CD14-positive monocyte (primary cell): ENCODE measurements around the gene TIMP2. TPM values are rescaled to one million over a fixed set of nuclear protein-coding genes. Genes with fewer than 3 reads are reported as not detected.

ENCODE experiments used
- DNase-seq, 3 donors: peaks; one replicate each; pipeline ENCODE4 v3.0.0-alpha.2; 2011 to 2022
- H2AFZ ChIP-seq: 2 replicates; pipeline ENCODE4 v1.6.0; 2012; ENCODE audit warnings: mild to moderate bottlenecking, low read depth, low read length, inconsistent platforms; ENCODE audit not compliant: insufficient read depth, poor library complexity, severe bottlenecking
- H3K27ac ChIP-seq, 2 donors: 1 replicate in 1 of 2; 2 replicates in 1 of 2; pipeline ENCODE4 v1.5.1; 2012 to 2013; ENCODE audit warnings: low read length in 2 of 2, control low read depth in 1 of 2, inconsistent platforms in 1 of 2, low read depth in 1 of 2, mild to moderate bottlenecking in 1 of 2
- H3K27me3 ChIP-seq, 2 donors: one replicate each; pipeline versions ENCODE4 v1.6.0 to v1.6.1; 2011 to 2013; ENCODE audit warnings: low read length in 2 of 2; ENCODE audit not compliant: control insufficient read depth in 2 of 2, insufficient read depth in 2 of 2
- H3K36me3 ChIP-seq, 2 donors: replicated peaks in 1 of 2; 1 replicate in 1 of 2; 2 replicates in 1 of 2; pipeline versions ENCODE4 v1.5.1 to v1.6.1; 2012 to 2013; ENCODE audit warnings: low read length in 2 of 2, control low read depth in 1 of 2, inconsistent platforms in 1 of 2, mild to moderate bottlenecking in 1 of 2; ENCODE audit not compliant: insufficient read depth in 2 of 2, control insufficient read depth in 1 of 2
- H3K4me1 ChIP-seq, 2 donors: 1 replicate in 1 of 2; 2 replicates in 1 of 2; pipeline versions ENCODE4 v1.5.1 to v1.6.1; 2012 to 2013; ENCODE audit warnings: low read length in 2 of 2, control low read depth in 1 of 2, inconsistent platforms in 1 of 2, mild to moderate bottlenecking in 1 of 2, moderate library complexity in 1 of 2; ENCODE audit not compliant: insufficient read depth in 2 of 2, control insufficient read depth in 1 of 2
- H3K4me2 ChIP-seq: replicated peaks from 2 replicates; pipeline ENCODE3; 2012; ENCODE audit warnings: low read length, moderate library complexity, mild to moderate bottlenecking; ENCODE audit not compliant: poor library complexity, severe bottlenecking; ENCODE audit errors: extremely low read depth
- H3K4me3 ChIP-seq, 3 experiments: fragments of 200-600 bp in 1 of 3; sonication (generic) in 1 of 3; replicated peaks in 1 of 3; 1 replicate in 2 of 3; 2 replicates in 1 of 3; pipeline ENCODE4 v1.5.1; 2011 to 2013; ENCODE audit warnings: low read length in 3 of 3, mild to moderate bottlenecking in 3 of 3, control low read depth in 2 of 3, low read depth in 2 of 3, inconsistent platforms in 1 of 3, moderate library complexity in 1 of 3
- H3K79me2 ChIP-seq: 2 replicates; pipeline ENCODE4 v1.6.0; 2012; ENCODE audit warnings: mild to moderate bottlenecking, control low read depth, inconsistent platforms, low read length, moderate library complexity; ENCODE audit not compliant: insufficient read depth
- H3K9ac ChIP-seq: 2 replicates; pipeline ENCODE4 v1.6.0; 2017; ENCODE audit warnings: low read length, mild to moderate bottlenecking; ENCODE audit not compliant: insufficient read depth, poor library complexity, severe bottlenecking
- H3K9me3 ChIP-seq, 2 donors: replicated peaks in 1 of 2; 1 replicate in 1 of 2; 2 replicates in 1 of 2; pipeline versions ENCODE4 v1.5.1 to v1.6.1; 2012 to 2013; ENCODE audit warnings: low read length in 2 of 2, control low read depth in 1 of 2; ENCODE audit not compliant: control insufficient read depth in 1 of 2, insufficient read depth in 1 of 2
- H4K20me1 ChIP-seq: 2 replicates; pipeline ENCODE4 v1.6.0; 2012; ENCODE audit warnings: mild to moderate bottlenecking, low read length, control low read depth, moderate library complexity; ENCODE audit not compliant: insufficient read depth
- H3K27ac Mint-ChIP-seq, 7 donors: one replicate each; pipeline ENCODE4 v1.8.0; 2020; ENCODE audit warnings: mild to moderate bottlenecking in 7 of 7, mixed read lengths in 7 of 7, moderate library complexity in 6 of 7, inconsistent platforms in 2 of 7
- H3K27me3 Mint-ChIP-seq, 3 donors: one replicate each; pipeline ENCODE4 v1.8.0; 2021 to 2022; ENCODE audit warnings: low read depth in 3 of 3, mild to moderate bottlenecking in 3 of 3, mixed read lengths in 3 of 3, moderate library complexity in 3 of 3, inconsistent platforms in 1 of 3
- H3K36me3 Mint-ChIP-seq, 2 donors: one replicate each; pipeline ENCODE4 v1.8.0; 2020; ENCODE audit warnings: mixed read lengths in 2 of 2, inconsistent platforms in 1 of 2, mild to moderate bottlenecking in 1 of 2
- H3K4me1 Mint-ChIP-seq: one replicate; pipeline ENCODE4 v1.8.0; 2020; ENCODE audit warnings: mild to moderate bottlenecking, mixed read lengths
- H3K4me3 Mint-ChIP-seq, 2 donors: one replicate each; pipeline ENCODE4 v1.8.0; 2020; ENCODE audit warnings: mild to moderate bottlenecking in 2 of 2, mixed read lengths in 2 of 2, moderate library complexity in 1 of 2
- H3K9me3 Mint-ChIP-seq, 7 donors: one replicate each; pipeline ENCODE4 v1.8.0; 2020 to 2022; ENCODE audit warnings: mixed read lengths in 7 of 7, mild to moderate bottlenecking in 6 of 7, moderate library complexity in 6 of 7, inconsistent platforms in 2 of 7
- WGBS: methylation state at CpG from one replicate; pipeline ENCODE4 v1.1.5; 2013; ENCODE audit warnings: missing lambda C conversion rate; ENCODE audit not compliant: insufficient coverage; 5-methylcytosine and 5-hydroxymethylcytosine counted together
- intact Hi-C, 2 donors: fragments of 100-400 bp; cut with micrococcal nuclease; formaldehyde crosslinking; loops; one replicate each; pipeline versions ENCODE4 v1.15.0 to v1.15.1; 2023
- polyA plus RNA-seq, 3 donors: library from polyadenylated mRNA; depleted of rRNA in 1 of 3; unstranded in 2 of 3; stranded (reverse) in 1 of 3; fragments of 300-500 nt in 2 of 3; fragments of >200 nt in 1 of 3; fragmentation: Illumina TruSeq in 2 of 3; gene quantifications; 1 replicate in 2 of 3; 2 replicates in 1 of 3; pipeline ENCODE4 v1.2.3, GENCODE V29; 2012 to 2021
- TF ChIP-seq, protein P1 (sequence below): fragments of 200-600 bp; IDR thresholded peaks from one replicate; pipeline ENCODE4 v1.8.0; 2022; ENCODE audit warnings: antibody characterized with exemption, mild to moderate bottlenecking

TIMP2 gene
- polyA plus RNA-seq, 3 donors, result 4.5 to 101 (median 6.4) TPM

DNA sequence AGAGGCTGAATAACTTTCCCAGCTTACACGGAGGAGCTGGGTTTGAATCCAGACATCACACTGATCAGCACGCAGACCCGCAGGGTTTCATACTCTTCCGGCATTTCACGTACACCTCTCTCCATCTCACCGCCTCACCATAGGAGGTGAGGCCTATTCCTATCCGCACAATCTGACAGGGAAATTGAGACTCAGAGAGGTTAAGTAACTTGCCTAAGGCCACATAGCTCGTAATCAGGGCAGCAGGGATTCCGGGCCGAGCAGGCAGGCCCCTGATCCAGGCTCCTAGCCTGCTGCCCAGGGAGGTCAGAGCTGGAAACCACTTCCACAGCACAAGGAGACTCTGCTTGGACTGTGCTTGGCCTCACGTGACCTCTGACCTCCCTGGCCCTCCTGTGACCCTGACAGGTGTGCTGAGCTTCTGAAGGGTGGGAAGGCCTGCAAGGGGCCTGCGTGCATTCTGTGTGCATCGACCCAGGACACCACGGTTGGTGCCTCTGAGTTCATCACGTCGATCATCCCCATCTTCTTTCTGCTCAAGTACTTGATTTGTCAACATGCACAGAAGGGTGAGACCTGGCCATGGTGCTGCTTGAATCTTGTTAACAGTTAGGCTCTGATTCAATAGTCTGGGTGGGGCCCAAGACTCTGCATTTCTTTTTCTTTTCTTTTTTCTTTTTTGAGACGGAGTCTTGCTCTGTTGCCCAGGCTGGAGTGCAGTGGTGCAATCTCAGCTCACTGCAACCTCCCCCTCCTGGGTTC, 26.9 kb downstream of the TIMP2 start:
- H3K4me1 ChIP-seq, result peaks cover 10 to 11% of the 10 kb centered on the region in 2 donors
- Mint-ChIP-seq H3K27me3 (peaks cover 0 to 4% (median 0%) of the 10 kb centered on the region in 3 donors), H3K36me3 (peaks cover 50 to 74% of the 10 kb centered on the region in 2 donors), H3K4me1 (peaks cover 39% of the 10 kb centered on the region), H3K4me3 (no peak overlapping the region), H3K9me3 (no peaks in the 10 kb centered on the region), H3K27ac (peak overlapping the region in 3 of 7 donors; percentile 42 to 76 (median 60))
- TF ChIP-seq, protein P1, sequence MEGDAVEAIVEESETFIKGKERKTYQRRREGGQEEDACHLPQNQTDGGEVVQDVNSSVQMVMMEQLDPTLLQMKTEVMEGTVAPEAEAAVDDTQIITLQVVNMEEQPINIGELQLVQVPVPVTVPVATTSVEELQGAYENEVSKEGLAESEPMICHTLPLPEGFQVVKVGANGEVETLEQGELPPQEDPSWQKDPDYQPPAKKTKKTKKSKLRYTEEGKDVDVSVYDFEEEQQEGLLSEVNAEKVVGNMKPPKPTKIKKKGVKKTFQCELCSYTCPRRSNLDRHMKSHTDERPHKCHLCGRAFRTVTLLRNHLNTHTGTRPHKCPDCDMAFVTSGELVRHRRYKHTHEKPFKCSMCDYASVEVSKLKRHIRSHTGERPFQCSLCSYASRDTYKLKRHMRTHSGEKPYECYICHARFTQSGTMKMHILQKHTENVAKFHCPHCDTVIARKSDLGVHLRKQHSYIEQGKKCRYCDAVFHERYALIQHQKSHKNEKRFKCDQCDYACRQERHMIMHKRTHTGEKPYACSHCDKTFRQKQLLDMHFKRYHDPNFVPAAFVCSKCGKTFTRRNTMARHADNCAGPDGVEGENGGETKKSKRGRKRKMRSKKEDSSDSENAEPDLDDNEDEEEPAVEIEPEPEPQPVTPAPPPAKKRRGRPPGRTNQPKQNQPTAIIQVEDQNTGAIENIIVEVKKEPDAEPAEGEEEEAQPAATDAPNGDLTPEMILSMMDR, result no peak
- peaks cover 49 to 78% of the 10 kb centered on the region in 2 donors for H3K36me3 ChIP-seq
- H3K4me3 ChIP-seq, result no peak overlapping the region
- no peak for DNase-seq
- no peak overlapping the region for H3K9ac ChIP-seq
- peak overlapping the region in 1 of 2 donors; percentile 50 for H3K27ac ChIP-seq
- no peak overlapping the region for H2AFZ ChIP-seq
- no peaks in the 10 kb centered on the region for H3K27me3 ChIP-seq
- H4K20me1 ChIP-seq, result peaks cover 100% of the 10 kb centered on the region
- H3K4me2 ChIP-seq, result no peak overlapping the region
- peaks cover 100% of the 10 kb centered on the region for H3K79me2 ChIP-seq
- intact Hi-C loops, result no loop called here
- 92% methylated on average over 16 of the region's 17 CpGs for WGBS
- H3K9me3 ChIP-seq, result no peaks in the 10 kb centered on the region

DNA sequence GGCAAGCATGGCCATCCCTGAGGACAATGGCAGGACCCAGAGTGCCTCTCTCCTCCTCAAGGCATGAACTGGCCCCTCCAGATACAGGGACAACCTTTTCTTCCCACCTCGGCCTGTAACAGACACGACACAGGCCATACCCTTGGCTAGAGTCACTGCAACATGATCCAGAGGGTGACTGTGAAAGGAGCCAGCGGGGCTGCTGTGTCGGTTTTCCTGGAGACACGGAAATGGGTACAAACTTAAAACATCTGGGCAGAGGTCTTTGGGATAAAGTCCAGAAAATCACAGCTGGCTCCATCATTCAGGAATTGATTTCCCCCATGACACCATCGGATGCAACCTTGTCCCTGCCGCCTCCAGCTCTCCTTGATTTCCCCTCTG, 27.5 kb downstream of the TIMP2 start:
- peaks cover 51 to 72% of the 10 kb centered on the region in 2 donors for H3K36me3 Mint-ChIP-seq
- peaks cover 45% of the 10 kb centered on the region for H3K4me1 Mint-ChIP-seq
- H3K27ac Mint-ChIP-seq, result peak overlapping the region in 4 of 7 donors; percentile 3 to 76 (median 64)
- H3K9me3 Mint-ChIP-seq, result peaks cover 0 to 3% (median 0%) of the 10 kb centered on the region in 7 donors
- H3K4me3 ChIP-seq, result no peak overlapping the region
- H3K9ac ChIP-seq, result no peak overlapping the region
- intact Hi-C loops, result no loop called here
- 96% methylated on average over 7 of the region's 7 CpGs for WGBS
- no peak overlapping the region for H2AFZ ChIP-seq
- H4K20me1 ChIP-seq, result peaks cover 100% of the 10 kb centered on the region
- peak overlapping the region in 1 of 2 donors; percentile 50 for H3K27ac ChIP-seq
- H3K36me3 ChIP-seq, result peaks cover 44 to 75% of the 10 kb centered on the region in 2 donors
- H3K27me3 ChIP-seq, result no peaks in the 10 kb centered on the region
- no peak for DNase-seq
- H3K79me2 ChIP-seq, result peaks cover 100% of the 10 kb centered on the region
- H3K9me3 ChIP-seq, result no peaks in the 10 kb centered on the region
- H3K4me3 Mint-ChIP-seq, result no peak overlapping the region
- peaks cover 16 to 17% of the 10 kb centered on the region in 2 donors for H3K4me1 ChIP-seq
- peaks cover 0 to 4% (median 0%) of the 10 kb centered on the region in 3 donors for H3K27me3 Mint-ChIP-seq
- TF ChIP-seq, protein P1, result no peak
- H3K4me2 ChIP-seq, result no peak overlapping the region
